ENCODE results near the gene IL1F10.

GRCh38 chr2:113069676-113070605 lies 2.2 kb downstream of the IL1F10 start:
- no peak for TF ChIP-seq CTCF (IDR thresholded peaks at IDR 0.05; ENCODE audit: low read depth, low read length, poor library complexity, severe bottlenecking)
- no peak for TF ChIP-seq EZH2phosphoT487 (IDR thresholded peaks at IDR 0.05; ENCODE audit: borderline replicate concordance, low read length)

All from DOHH2 (cell line).